Caco-2 (cell line): ENCODE measurements around the gene BCL7B. TPM values are rescaled to one million over a fixed set of nuclear protein-coding genes. Genes with fewer than 3 reads are reported as not detected.

ENCODE experiments used
- BruUV-seq: library from RNA; stranded (reverse); fragments of 400-500 nt; replicated peaks from 2 replicates; lab custom pipeline; 2021; lab: Mats Ljungman, UMichigan
- CTCF ChIA-PET: fragments of 300-600 bp; sonication (Branson Sonifier 250); formaldehyde crosslinking; loops from one replicate; lab custom pipeline; 2022; ENCODE audit warnings: antibody characterized with exemption; lab: Charles Lee
- POLR2A ChIA-PET: fragments of 300-600 bp; sonication (Branson Sonifier 250); formaldehyde crosslinking; loops from one replicate; lab custom pipeline; 2022; ENCODE audit warnings: antibody characterized with exemption; lab: Charles Lee
- DNase-seq, 2 experiments: peaks; one replicate each; pipeline versions ENCODE4 v3.0.0 to v3.0.0-alpha.2; 2020 to 2022
- H3K27me3 ChIP-seq: replicated peaks from 2 replicates; pipeline ENCODE4 v1.6.0; 2011; ENCODE audit warnings: low read length; ENCODE audit not compliant: control insufficient read depth, insufficient read depth
- H3K36me3 ChIP-seq: 2 replicates; pipeline ENCODE4 v1.5.1; 2011; ENCODE audit warnings: low read length; ENCODE audit not compliant: control insufficient read depth, insufficient read depth
- H3K4me1 ChIP-seq: fragments of 250-450 bp; sonication (Bioruptor Pico); 2 replicates; pipeline ENCODE4 v1.5.1; 2020; ENCODE audit warnings: mild to moderate bottlenecking
- H3K4me3 ChIP-seq: 2 replicates; pipeline ENCODE4 v1.5.1; 2011; ENCODE audit warnings: low read depth, mild to moderate bottlenecking, control low read depth, low read length
- H3K9me3 ChIP-seq: fragments of 250-450 bp; sonication (Bioruptor Pico); 2 replicates; pipeline ENCODE4 v1.5.1; 2020; ENCODE audit warnings: mild to moderate bottlenecking, moderate library complexity
- H3K27ac Mint-ChIP-seq: one replicate; pipeline ENCODE4 v1.8.0; 2022; ENCODE audit warnings: mixed read lengths; ENCODE audit not compliant: unreplicated experiment
- H3K27me3 Mint-ChIP-seq: one replicate; pipeline ENCODE4 v1.8.0; 2022; ENCODE audit warnings: mixed read lengths; ENCODE audit not compliant: insufficient read depth, unreplicated experiment
- H3K36me3 Mint-ChIP-seq: one replicate; pipeline ENCODE4 v1.8.0; 2022; ENCODE audit warnings: mild to moderate bottlenecking, mixed read lengths; ENCODE audit not compliant: insufficient read depth, unreplicated experiment
- H3K4me1 Mint-ChIP-seq: one replicate; pipeline ENCODE4 v1.8.0; 2022; ENCODE audit warnings: low read depth, mixed read lengths; ENCODE audit not compliant: unreplicated experiment
- H3K4me3 Mint-ChIP-seq: one replicate; pipeline ENCODE4 v1.8.0; 2022; ENCODE audit warnings: mild to moderate bottlenecking, moderate library complexity, mixed read lengths; ENCODE audit not compliant: unreplicated experiment
- H3K9me3 Mint-ChIP-seq: one replicate; pipeline ENCODE4 v1.8.0; 2022; ENCODE audit warnings: mixed read lengths; ENCODE audit not compliant: unreplicated experiment
- intact Hi-C: fragments of 100-400 bp; cut with micrococcal nuclease; formaldehyde crosslinking; loops from one replicate; pipeline ENCODE4 v1.10.0; 2022; ENCODE audit not compliant: unreplicated experiment
- total RNA-seq: library from RNA; stranded (reverse); gene quantifications from 2 replicates; pipeline ENCODE4 v1.2.3, GENCODE V29; 2022
- TF ChIP-seq, protein P1 (sequence below), 2 experiments: fragments of 200-600 bp in 1 of 2; IDR thresholded peaks; 1 replicate in 1 of 2; 2 replicates in 1 of 2; pipeline versions ENCODE4 v1.5.1 to v1.8.0; 2011 to 2022; ENCODE audit warnings: antibody characterized with exemption in 1 of 2, control low read depth in 1 of 2, inconsistent platforms in 1 of 2, low read depth in 1 of 2, low read length in 1 of 2, mild to moderate bottlenecking in 1 of 2, moderate library complexity in 1 of 2; ENCODE audit not compliant: insufficient read depth in 1 of 2, severe bottlenecking in 1 of 2, unreplicated experiment in 1 of 2

The BCL7B gene
- total RNA-seq, 1 experiment from 2014 or later, result 74.6 TPM

DNA sequence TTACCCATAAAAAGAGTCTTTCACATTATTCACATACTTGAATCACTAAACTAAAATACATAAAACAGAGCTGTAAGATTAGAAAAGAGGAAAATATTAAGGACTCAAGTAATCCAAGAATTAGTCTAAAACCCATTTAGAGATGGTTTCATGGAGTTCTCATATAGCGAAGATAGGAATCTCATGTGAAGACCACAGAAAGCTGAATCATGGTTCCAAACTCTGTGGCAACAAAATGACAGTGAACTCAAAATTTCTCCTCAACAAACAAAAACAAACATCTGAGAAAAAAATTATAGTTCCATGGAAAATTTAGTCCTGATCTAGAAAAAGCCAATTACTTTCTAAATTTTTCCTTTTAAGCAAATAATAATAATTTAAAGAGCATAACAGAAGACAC is 70.0 kb downstream of the BCL7B start:
- H3K4me3 Mint-ChIP-seq, result no peak overlapping the region
- TF ChIP-seq, protein P1, sequence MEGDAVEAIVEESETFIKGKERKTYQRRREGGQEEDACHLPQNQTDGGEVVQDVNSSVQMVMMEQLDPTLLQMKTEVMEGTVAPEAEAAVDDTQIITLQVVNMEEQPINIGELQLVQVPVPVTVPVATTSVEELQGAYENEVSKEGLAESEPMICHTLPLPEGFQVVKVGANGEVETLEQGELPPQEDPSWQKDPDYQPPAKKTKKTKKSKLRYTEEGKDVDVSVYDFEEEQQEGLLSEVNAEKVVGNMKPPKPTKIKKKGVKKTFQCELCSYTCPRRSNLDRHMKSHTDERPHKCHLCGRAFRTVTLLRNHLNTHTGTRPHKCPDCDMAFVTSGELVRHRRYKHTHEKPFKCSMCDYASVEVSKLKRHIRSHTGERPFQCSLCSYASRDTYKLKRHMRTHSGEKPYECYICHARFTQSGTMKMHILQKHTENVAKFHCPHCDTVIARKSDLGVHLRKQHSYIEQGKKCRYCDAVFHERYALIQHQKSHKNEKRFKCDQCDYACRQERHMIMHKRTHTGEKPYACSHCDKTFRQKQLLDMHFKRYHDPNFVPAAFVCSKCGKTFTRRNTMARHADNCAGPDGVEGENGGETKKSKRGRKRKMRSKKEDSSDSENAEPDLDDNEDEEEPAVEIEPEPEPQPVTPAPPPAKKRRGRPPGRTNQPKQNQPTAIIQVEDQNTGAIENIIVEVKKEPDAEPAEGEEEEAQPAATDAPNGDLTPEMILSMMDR (IDR thresholded peaks at IDR 0.05; ENCODE audit: insufficient read depth in 1 of 2, low read depth in 1 of 2, low read length in 1 of 2, severe bottlenecking in 1 of 2, unreplicated experiment in 1 of 2), result no peak
- no peak for DNase-seq
- H3K9me3 Mint-ChIP-seq, result no peaks in the 10 kb centered on the region
- no peaks in the 10 kb centered on the region for H3K4me1 ChIP-seq
- CTCF ChIA-PET, result no interaction called here
- intact Hi-C loops, result no loop called here
- H3K27me3 ChIP-seq, result no peaks in the 10 kb centered on the region
- H3K27ac Mint-ChIP-seq, result no peak overlapping the region
- H3K9me3 ChIP-seq, result no peaks in the 10 kb centered on the region
- no peak overlapping the region for H3K4me3 ChIP-seq
- POLR2A ChIA-PET, result no interaction called here
- no TSS peak for BruUV-seq
- H3K36me3 ChIP-seq, result no peaks in the 10 kb centered on the region; the same call in 1 of the 2 replicates
- H3K27me3 Mint-ChIP-seq, result no peaks in the 10 kb centered on the region
- H3K4me1 Mint-ChIP-seq, result no peaks in the 10 kb centered on the region
- peaks cover 92% of the 10 kb centered on the region for H3K36me3 Mint-ChIP-seq

Other genes starting within 250 kb of the BCL7B start
- 71.8 and 73.4 TPM in 2 replicates for gene NSUN5, start 248.9 kb downstream of the BCL7B start, total RNA-seq
- not detected in 2 replicates for gene TRIM50, start 229.6 kb downstream of the BCL7B start, total RNA-seq
- gene FKBP6, start 229.5 kb downstream of the BCL7B start, total RNA-seq, result not detected in 2 replicates
- gene FZD9, start 123.9 kb downstream of the BCL7B start, total RNA-seq, result 1.2 TPM in 2 replicates
- gene BAZ1B, start 35.4 kb downstream of the BCL7B start, total RNA-seq, result 85.2 and 85.7 TPM in 2 replicates
- gene TBL2, start 20.9 kb upstream of the BCL7B start, total RNA-seq, result 74.8 and 76.8 TPM in 2 replicates
- gene MLXIPL, start 66.8 kb upstream of the BCL7B start, total RNA-seq, result 15.6 and 19.8 TPM in 2 replicates
- gene VPS37D, start 110.1 kb upstream of the BCL7B start, total RNA-seq, result 1.9 and 2.7 TPM in 2 replicates
- 15.5 and 15.9 TPM in 2 replicates for gene DNAJC30, start 125.8 kb upstream of the BCL7B start, total RNA-seq
- 138 and 144 TPM in 2 replicates for gene BUD23, start 125.9 kb upstream of the BCL7B start, total RNA-seq
- gene STX1A, start 162.0 kb upstream of the BCL7B start, total RNA-seq, result 26.4 and 28.6 TPM in 2 replicates
- 38.9 and 47.2 TPM in 2 replicates for gene ABHD11, start 181.1 kb upstream of the BCL7B start, total RNA-seq
- 19.6 and 21.0 TPM in 2 replicates for gene CLDN3, start 212.6 kb upstream of the BCL7B start, total RNA-seq